GM04504 (cell line): Measurements from ENCODE around the gene PSMD1.
A peak's percentile ranks its signal among the peaks of the same experiment; 100 is the strongest.
"Not testable (repeated sequence)": the region's sequence is repeated elsewhere in the genome, so short reads cannot be mapped to it uniquely, and the experiment has no call there.

Experiments used
- DNase-seq: peaks from one replicate; pipeline ENCODE4 v3.0.0-alpha.2; 2012; ENCODE audit warnings: low read depth

PSMD1 gene

DNA sequence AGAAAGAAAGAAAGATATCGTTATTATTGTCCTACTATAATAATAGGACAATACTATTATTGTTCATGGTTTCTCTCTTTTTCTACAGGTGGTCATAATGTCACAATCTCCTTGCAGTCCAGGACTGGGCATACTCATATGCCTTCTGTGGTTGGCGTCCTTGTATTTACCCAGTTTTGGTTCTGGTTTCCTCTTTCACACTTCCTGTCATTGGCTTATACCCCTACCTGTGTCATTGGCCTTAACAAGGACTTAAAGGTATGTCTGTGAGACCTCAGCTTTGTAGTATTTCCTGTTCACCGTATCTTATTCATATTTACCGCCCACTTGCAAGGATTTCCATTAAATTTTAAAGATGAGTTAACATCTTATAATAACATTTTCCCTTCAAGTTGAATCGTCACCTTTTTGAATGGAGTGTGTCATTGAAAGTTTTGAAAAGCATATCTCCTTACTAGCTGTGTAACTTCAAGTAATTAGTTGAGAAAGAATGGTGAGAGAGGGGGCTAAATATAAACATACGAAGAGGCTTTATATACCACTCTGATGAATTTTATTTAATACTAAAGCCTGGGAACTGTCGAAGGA lies 104.7 kb downstream of the PSMD1 start:
- no peak for DNase-seq

GRCh38 chr2:231161877-231162329 lies 105.2 kb downstream of the PSMD1 start:
- peak; percentile 96 for DNase-seq

GRCh38 chr2:231163011-231163410 lies 106.3 kb downstream of the PSMD1 start:
- DNase-seq = no peak

GRCh38 chr2:231163414-231164095 lies 106.9 kb downstream of the PSMD1 start:
- no peak for DNase-seq

GRCh38 chr2:231167745-231168459 lies 111.2 kb downstream of the PSMD1 start:
- DNase-seq = no peak

GRCh38 chr2:231168460-231169139 lies 111.9 kb downstream of the PSMD1 start:
- DNase-seq = no peak

GRCh38 chr2:231169488-231169887 lies 112.8 kb downstream of the PSMD1 start:
- DNase-seq = no peak

DNA sequence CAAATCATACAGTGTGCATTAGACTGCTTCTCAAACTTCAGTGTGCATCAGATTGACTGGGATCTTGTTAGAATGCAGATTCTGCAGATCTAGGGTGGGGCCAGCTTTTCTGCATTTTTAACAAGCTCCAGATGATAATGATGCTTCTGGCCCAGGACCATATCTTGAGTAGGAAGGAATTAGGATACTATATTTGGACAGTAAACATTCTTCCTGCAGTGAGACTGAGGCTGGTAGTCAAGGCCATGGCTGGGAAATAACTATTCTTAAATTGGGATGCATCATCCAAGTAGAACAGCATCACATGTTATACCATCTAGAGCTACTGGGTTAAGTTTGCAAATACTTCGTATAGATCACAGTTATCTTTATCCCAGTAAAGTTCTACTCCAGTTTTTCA lies 113.4 kb downstream of the PSMD1 start:
- DNase-seq = peak; percentile 84

GRCh38 chr2:231172025-231172424 lies 115.4 kb downstream of the PSMD1 start:
- DNase-seq = peak; percentile 74

DNA sequence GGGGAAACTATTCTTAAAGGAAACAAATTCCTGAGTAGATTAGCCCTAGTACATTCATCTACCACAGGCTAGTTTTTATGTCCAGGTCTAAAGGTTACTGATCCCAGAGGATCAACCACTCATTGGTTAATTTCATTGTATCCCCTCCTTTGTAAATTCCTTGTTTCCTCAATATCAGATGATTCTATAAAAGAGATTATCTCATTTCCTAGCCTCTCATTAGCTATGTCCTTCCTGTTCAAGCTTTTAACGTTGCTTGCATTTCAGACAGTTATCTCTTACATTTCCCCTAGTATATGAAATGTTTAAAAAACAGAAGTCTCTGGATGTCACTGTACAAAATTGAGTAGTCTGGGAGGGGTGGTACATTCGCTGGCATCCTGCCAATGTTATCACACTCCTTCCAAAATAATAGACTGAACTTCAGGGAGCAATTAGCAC lies 117.6 kb downstream of the PSMD1 start:
- DNase-seq = no peak

GRCh38 chr2:231176066-231176465 lies 119.4 kb downstream of the PSMD1 start:
- no peak for DNase-seq

DNA sequence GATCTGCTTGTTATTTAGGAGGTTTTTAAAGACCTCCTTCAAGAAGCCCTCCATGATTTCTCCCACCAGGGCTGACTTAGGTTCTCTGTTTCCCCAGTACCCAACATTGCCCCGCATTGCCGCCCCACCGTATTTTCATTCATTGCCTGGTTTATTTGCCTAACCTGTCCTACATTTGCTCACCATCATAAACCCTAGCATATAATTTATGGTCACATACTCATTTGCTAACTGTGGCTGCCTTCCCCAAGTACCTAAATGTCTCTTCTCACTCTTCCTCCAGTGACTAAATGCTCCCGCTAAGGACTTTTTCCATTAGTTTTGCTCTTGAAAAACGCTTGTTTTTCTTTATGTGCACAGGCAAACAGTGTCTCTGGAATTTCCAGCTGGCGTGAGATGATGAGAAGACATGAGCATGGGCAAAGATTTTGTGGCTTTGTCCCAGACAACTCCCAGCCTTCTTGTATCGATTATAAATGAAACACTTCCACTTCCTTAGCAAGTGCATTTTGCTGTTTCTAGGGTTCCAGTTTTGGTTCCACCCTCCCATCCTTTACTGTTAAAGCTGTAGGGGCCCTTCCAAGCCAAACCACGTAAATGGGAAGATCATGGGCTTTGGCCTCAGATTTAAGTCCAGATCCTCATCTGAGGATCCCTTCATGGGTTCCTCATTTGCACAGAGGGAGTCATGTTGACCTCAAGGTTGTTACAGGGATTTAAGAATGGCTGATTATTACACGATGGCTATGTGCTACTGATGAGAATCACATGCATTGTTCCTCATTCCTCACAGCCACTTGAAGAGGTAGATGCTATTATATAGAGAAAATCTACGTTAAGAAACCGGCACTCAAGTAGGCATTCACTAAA lies 120.7 kb downstream of the PSMD1 start:
- DNase-seq = no peak

DNA sequence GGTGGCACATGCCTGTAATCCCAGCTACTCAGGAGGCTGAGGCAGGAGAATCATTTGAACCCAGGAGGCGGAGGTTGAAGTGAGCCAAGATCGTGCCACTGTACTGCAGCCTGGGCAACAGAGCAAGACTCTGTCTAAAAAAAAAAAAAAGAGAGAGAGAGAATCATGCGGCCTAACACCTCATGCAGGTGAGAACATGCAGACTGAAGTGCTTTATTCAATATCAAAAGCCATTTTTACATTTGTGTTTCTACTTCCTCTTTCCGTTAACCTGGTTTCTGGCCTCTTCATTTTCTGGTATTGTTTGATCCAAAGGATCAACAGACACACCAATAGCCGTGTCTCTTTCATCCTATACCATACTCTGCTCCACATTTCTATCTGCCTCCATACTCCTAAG lies 122.1 kb downstream of the PSMD1 start:
- not testable (repeated sequence) for DNase-seq

DNA sequence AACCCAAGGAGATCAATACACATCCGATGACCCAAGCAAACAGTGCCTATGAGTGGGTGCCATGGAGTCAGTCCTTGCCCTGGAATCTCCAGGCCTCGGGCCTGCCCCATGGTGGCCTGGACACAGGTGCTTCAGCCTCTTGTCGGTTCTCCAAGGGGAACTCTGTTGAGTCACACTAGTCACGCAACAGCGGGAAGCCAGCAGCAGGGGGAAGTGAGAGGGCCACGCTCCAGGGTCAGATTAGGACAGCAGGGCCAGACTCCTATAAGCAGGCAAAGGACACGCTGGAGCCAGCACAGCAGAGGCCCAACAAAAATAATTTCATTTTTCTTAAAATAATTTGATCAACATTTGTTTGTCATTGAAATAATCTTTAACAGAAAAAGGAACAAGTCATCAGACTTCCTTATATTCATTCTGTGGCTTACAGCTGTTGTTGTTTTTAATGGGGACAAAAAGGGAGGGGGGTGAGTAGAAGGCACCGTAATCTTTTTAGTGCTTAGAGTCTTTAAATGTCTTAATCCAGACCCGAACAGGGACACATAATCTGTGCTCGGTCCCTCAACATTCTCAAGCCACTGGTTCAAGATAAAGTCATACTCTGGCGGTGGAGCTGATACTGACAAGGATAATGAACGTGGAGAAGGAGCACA lies 125.3 kb downstream of the PSMD1 start:
- DNase-seq = peak; percentile 73

DNA sequence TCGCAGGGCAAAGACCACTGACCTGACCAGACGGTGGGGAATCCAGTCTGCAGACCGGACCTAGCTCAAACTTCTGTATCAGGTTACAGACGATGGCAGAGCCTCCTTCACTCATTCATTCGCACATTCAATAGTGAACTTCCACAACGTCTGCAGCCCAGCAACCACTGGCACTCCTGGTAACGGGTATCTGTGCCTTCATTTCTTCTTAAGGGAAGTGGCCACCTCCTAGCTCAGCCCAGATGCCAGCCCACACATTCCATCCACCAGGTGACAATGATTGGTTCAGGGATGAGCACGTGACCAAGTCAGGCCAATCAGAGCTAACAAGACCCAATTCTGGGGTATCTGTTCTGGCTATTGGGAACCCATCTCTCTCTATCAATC lies 125.8 kb downstream of the PSMD1 start:
- no peak for DNase-seq

GRCh38 chr2:231183851-231184250 lies 127.2 kb downstream of the PSMD1 start:
- DNase-seq = no peak

GRCh38 chr2:231184319-231184718 lies 127.7 kb downstream of the PSMD1 start:
- no peak for DNase-seq

GRCh38 chr2:231185050-231185725 lies 128.5 kb downstream of the PSMD1 start:
- no peak for DNase-seq

GRCh38 chr2:231185886-231186285 lies 129.2 kb downstream of the PSMD1 start:
- no peak for DNase-seq

DNA sequence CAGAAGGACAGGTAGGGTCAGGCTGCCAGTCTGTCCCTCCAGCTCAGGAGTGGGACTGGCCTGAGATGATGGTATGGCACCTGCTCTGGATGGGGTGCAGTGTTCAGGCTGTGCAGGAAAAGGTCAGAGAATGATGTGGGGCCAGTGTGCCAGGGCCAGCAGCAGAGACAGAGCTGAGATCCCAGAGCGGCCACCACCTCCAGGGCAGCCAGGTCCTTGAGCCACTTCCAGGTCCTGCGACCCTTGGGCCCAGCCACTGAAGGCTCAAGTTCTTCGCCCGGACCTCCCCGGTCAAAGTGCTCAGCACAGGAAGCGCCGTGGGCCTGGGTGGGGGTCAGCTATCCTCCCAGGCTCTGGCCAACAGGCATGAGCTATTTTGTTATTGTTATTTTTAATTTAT lies 129.7 kb downstream of the PSMD1 start:
- DNase-seq = no peak
